Epithelial cell of proximal tubule (primary cell): Measurements from ENCODE around the gene SF3B4. TPM values are rescaled to one million over a fixed set of nuclear protein-coding genes. Genes with fewer than 3 reads are reported as not detected.

Experiments
- DNase-seq: peaks from one replicate; pipeline ENCODE4 v3.0.0-alpha.2; 2011; ENCODE audit warnings: low read depth
- H3K4me3 ChIP-seq: 2 replicates; pipeline ENCODE4 v1.5.1; 2011; ENCODE audit warnings: low read depth, mild to moderate bottlenecking, low read length
- CTCF ChIP-seq: conservative IDR thresholded peaks from 2 replicates; pipeline ENCODE4 v1.5.1; 2012; ENCODE audit warnings: low read depth, mild to moderate bottlenecking, low read length
- total RNA-seq: library from RNA; depleted of rRNA; stranded (reverse); fragments of >200 nt; gene quantifications from 2 replicates; pipeline ENCODE4 v1.2.3, GENCODE V29; 2015

SF3B4 gene
- total RNA-seq, 1 donor from 2014 or later: 7.7 TPM

- peak overlapping the region; percentile 70 for H3K4me3 ChIP-seq
- DNase-seq: no peak
- TF ChIP-seq CTCF: no peak
Observed at GRCh38 chr1:149884433-149885338, 42.9 kb downstream of the SF3B4 start.

GRCh38 chr1:149883598-149884247 is 43.9 kb downstream of the SF3B4 start:
- no peak overlapping the region for H3K4me3 ChIP-seq

DNA sequence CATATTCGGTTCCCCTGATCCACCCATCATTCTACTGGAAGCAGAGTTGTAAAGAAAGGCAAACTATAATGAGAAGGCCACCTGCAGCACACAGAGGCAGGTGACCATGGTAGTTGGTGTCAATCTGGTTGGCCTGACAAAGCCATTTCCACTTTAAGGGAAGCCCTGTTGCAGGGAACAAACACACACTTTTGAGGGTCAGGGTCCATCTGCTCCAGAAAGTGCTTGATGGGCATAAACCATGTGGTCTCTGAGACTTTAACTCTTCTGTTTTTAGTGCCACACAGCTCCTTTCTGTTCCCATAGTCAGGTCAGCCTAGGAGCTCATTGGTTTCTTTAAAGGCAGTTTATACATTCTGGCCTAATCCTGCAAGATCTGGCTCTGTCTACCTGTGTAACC is 45.7 kb downstream of the SF3B4 start:
- DNase-seq: no peak
- no peak overlapping the region for H3K4me3 ChIP-seq
- TF ChIP-seq CTCF: no peak

More at GRCh38 chr1:149883598-149884247, 43.9 kb downstream of the SF3B4 start:
- TF ChIP-seq CTCF: no peak
- no peak for DNase-seq

DNA sequence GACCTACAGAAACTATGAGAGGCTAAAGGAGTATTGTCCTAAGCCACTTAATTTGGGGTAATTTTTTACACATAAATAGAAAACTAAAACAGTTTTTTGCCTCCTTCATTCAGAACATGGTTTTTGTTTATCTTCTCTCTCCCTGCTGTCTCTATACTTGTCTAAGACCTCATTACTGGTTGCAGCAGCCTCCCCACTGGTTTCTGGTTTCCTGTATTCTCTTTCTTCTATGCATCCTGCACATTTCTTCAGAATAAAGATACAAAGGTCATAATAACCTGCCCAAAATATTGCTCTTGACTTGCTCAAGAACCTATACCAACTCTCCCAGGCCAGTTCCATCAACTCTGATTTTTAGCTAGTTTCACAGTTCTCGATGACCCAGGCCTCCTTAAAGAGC is 48.0 kb downstream of the SF3B4 start:
- H3K4me3 ChIP-seq: no peak overlapping the region
- no peak for DNase-seq
- TF ChIP-seq CTCF: no peak

DNA sequence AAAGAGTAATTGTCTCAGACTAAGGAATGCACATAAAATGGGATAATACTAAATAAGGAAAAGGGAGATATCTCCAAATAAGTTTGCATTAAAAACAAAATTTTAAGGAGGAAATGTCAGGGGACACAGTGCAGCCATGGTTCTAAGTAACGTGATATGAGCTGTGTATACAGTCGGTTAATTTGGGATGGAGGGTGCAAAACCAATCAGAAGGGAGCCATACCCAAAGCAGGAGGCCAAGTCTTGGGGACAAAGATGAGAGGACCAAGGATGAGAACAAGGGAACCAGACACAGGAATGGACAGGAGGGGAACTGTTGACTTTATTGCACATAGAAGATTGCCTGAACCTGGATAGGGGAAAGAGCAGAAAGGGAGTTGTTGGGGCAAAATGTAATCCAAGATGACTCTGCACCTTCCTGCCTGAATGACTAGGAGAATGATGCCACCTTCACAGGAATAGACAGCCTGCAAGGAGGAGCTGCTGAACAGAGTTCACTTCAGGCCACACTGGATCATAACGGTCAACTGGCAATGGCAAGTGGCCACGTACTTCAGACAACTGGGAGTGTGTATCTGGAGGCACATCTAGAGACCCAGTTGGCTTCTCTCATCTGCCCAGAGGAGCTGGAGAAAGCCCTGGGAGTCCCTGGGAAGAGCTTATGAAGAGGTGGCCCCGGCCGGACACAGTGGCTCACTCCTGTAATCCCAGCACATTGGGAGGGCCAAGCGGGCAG is 50.2 kb downstream of the SF3B4 start:
- DNase-seq: no peak
- no peak overlapping the region for H3K4me3 ChIP-seq
- TF ChIP-seq CTCF: no peak

Other genes starting within 250 kb of the SF3B4 start
- gene FCGR1A, start 145.1 kb downstream of the SF3B4 start, total RNA-seq: not detected in 2 replicates
- 18.7 and 29.2 TPM in 2 replicates for gene BOLA1, start 28.2 kb downstream of the SF3B4 start, total RNA-seq
- gene SV2A, start 10.0 kb downstream of the SF3B4 start, total RNA-seq: 2.9 and 5.9 TPM in 2 replicates
- 8.9 and 10.1 TPM in 2 replicates for gene MTMR11, start 9.1 kb upstream of the SF3B4 start, total RNA-seq
- gene OTUD7B, start 82.9 kb upstream of the SF3B4 start, total RNA-seq: 7.2 and 7.6 TPM in 2 replicates
- 12.5 and 26.9 TPM in 2 replicates for gene VPS45, start 140.0 kb upstream of the SF3B4 start, total RNA-seq
- gene PLEKHO1, start 222.1 kb upstream of the SF3B4 start, total RNA-seq: 56.1 and 68.4 TPM in 2 replicates